ENCODE data around the gene TDRD9. TPM values are rescaled to one million over a fixed set of nuclear protein-coding genes. Genes with fewer than 3 reads are reported as not detected.

Gene TDRD9
- polyA plus RNA-seq, 4 donors, result 0.27 to 0.89 (median 0.45) TPM

- Histone ChIP-seq H3K27me3 (ENCODE audit: control insufficient read depth in 3 of 3, insufficient read depth in 3 of 3, low read length in 3 of 3) (no peaks in the 10 kb centered on the region), H3K4me1 (ENCODE audit: control insufficient read depth in 3 of 3, insufficient read depth in 2 of 3, low read depth in 1 of 3, low read length in 2 of 3) (peaks cover 0 to 8% (median 0%) of the 10 kb centered on the region in 3 donors), H3K9me3 (ENCODE audit: control insufficient read depth in 2 of 2, insufficient read depth in 1 of 2, low read depth in 1 of 2, low read length in 1 of 2) (no peaks in the 10 kb centered on the region), H3K4me3 (ENCODE audit: low read depth in 1 of 3, low read length in 3 of 3) (no peak overlapping the region), H3K27ac (ENCODE audit: low read depth in 1 of 3, low read length in 2 of 3) (no peak overlapping the region), H3K36me3 (ENCODE audit: control insufficient read depth in 3 of 3, insufficient read depth in 2 of 3, low read depth in 1 of 3, low read length in 3 of 3) (no peaks in the 10 kb centered on the region)
- FAIRE-seq (no peak), DNase-seq (no peak)
- 79 to 83% (median 83%) methylated on average over 23 to 25 of the region's 25 CpGs for WGBS, 3 donors
Observed at GRCh38 chr14:104096751-104097700, 168.8 kb downstream of the TDRD9 start.

DNA sequence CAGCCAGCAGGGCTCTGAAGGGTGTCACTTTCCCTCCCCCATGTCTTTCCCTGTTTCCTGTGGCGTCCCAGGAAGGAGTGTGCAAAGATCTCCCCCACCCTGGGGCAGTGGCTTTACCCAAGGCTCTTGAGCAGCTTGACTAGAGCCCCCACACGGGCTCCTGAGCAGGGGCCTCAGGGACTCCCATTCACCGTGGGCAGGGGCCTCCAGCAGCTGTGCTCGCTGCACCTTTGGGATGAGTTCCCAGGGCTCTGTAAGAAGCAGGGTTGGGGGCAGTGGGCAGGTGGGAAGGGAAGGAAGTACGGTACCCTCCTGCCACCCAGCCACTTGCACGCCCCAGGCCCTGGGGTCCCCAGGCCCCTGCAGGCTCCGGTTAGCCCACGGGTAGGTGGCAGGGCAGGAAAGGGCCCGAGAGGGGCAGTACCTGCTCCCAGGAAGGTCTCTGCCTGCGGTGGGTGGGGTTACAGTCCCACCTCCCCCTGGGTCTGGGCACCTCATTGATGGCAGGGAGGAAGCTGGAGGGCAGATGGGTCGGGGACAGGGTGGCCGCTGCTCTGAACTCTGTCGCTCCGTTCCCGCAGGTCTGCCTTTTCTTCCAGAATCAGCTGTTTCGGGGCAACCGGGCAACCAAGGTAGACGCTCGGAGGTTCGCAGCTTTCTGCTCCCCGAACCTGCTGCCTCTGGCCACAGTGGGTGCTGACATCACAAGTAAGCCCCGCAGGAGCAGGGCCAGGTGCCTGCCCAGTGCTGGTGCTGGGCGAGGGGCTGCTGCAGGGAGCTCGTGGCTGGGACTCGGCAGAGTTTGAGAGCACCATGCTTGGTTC, 170.2 kb downstream of the TDRD9 start:
- Histone ChIP-seq H3K9me3 (ENCODE audit: control insufficient read depth in 2 of 2, insufficient read depth in 1 of 2, low read depth in 1 of 2, low read length in 1 of 2) (no peaks in the 10 kb centered on the region), H3K36me3 (ENCODE audit: control insufficient read depth in 3 of 3, insufficient read depth in 2 of 3, low read depth in 1 of 3, low read length in 3 of 3) (no peaks in the 10 kb centered on the region), H3K4me1 (ENCODE audit: control insufficient read depth in 3 of 3, insufficient read depth in 2 of 3, low read depth in 1 of 3, low read length in 2 of 3) (peaks cover 0 to 8% (median 0%) of the 10 kb centered on the region in 3 donors), H3K27me3 (ENCODE audit: control insufficient read depth in 3 of 3, insufficient read depth in 3 of 3, low read length in 3 of 3) (no peaks in the 10 kb centered on the region), H3K4me3 (ENCODE audit: low read depth in 1 of 3, low read length in 3 of 3) (no peak overlapping the region), H3K27ac (ENCODE audit: low read depth in 1 of 3, low read length in 2 of 3) (no peak overlapping the region)
- DNase-seq, result no peak
- WGBS, 3 donors, result 86 to 90% (median 89%) methylated on average over 24 to 25 of the region's 25 CpGs
- FAIRE-seq, result no peak

GRCh38 chr14:104099096-104100041, 171.1 kb downstream of the TDRD9 start:
- 77 to 80% (median 79%) methylated on average over 25 to 26 of the region's 26 CpGs for WGBS, 3 donors
- no peak for FAIRE-seq
- Histone ChIP-seq H3K4me3 (ENCODE audit: low read depth in 1 of 3, low read length in 3 of 3) (no peak overlapping the region), H3K27me3 (ENCODE audit: control insufficient read depth in 3 of 3, insufficient read depth in 3 of 3, low read length in 3 of 3) (no peaks in the 10 kb centered on the region), H3K4me1 (ENCODE audit: control insufficient read depth in 3 of 3, insufficient read depth in 2 of 3, low read depth in 1 of 3, low read length in 2 of 3) (peaks cover 0 to 7% (median 0%) of the 10 kb centered on the region in 3 donors), H3K36me3 (ENCODE audit: control insufficient read depth in 3 of 3, insufficient read depth in 2 of 3, low read depth in 1 of 3, low read length in 3 of 3) (no peaks in the 10 kb centered on the region), H3K9me3 (ENCODE audit: control insufficient read depth in 2 of 2, insufficient read depth in 1 of 2, low read depth in 1 of 2, low read length in 1 of 2) (no peaks in the 10 kb centered on the region), H3K27ac (ENCODE audit: low read depth in 1 of 3, low read length in 2 of 3) (no peak overlapping the region)
- no peak for DNase-seq

DNA sequence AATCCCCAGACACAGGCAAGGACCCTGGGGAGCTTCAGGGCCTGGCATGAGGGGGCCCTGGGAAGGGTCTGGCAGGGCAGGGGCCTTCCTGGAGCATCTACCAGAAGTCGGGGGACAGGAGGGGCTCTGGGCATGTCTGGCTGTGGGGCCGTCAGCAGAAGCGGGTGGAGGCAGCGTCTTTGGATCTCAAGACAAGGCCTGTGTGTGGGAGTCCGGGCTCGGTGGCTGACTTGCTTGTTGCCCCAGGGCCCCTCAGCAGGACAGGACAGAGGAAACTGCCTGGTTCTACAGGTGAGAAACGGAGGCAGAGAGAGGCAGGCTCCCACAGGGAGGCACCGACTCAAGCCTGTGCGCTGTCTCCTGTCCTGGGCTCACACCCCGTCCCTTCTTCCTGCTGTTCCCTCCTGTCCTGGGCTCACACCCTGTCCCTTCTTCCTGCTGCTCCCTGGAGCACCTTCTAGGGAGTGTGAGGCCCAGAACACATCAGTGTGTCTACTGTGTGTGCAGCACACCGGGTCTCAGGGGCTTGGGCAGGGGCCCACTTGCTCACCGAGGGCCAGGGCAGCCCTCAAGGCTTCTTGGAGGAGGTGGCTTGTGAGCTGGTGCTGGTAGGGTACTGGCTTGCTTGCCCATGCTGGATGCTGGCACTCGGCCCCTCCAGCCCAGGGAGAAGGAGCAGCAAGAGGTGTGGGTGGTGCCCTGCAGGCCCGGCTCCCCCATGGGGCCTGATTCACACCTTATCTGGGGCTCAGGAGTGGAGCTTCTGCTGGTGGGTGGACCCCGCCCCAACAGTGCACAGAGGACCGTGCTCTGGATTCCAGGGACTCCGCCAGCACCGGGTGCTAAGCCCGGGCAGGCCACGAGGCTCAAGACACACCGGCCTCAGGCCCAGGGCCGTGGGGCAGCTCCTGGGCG, 172.2 kb downstream of the TDRD9 start:
- 53 to 75% (median 55%) methylated on average over 20 to 23 of the region's 23 CpGs for WGBS, 3 donors
- Histone ChIP-seq H3K4me1 (ENCODE audit: control insufficient read depth in 3 of 3, insufficient read depth in 2 of 3, low read depth in 1 of 3, low read length in 2 of 3) (peaks cover 0 to 5% (median 0%) of the 10 kb centered on the region in 3 donors), H3K27me3 (ENCODE audit: control insufficient read depth in 3 of 3, insufficient read depth in 3 of 3, low read length in 3 of 3) (no peaks in the 10 kb centered on the region), H3K4me3 (ENCODE audit: low read depth in 1 of 3, low read length in 3 of 3) (no peak overlapping the region), H3K36me3 (ENCODE audit: control insufficient read depth in 3 of 3, insufficient read depth in 2 of 3, low read depth in 1 of 3, low read length in 3 of 3) (no peaks in the 10 kb centered on the region), H3K9me3 (ENCODE audit: control insufficient read depth in 2 of 2, insufficient read depth in 1 of 2, low read depth in 1 of 2, low read length in 1 of 2) (no peaks in the 10 kb centered on the region), H3K27ac (ENCODE audit: low read depth in 1 of 3, low read length in 2 of 3) (no peak overlapping the region)
- no peak for DNase-seq
- no peak for FAIRE-seq

DNA sequence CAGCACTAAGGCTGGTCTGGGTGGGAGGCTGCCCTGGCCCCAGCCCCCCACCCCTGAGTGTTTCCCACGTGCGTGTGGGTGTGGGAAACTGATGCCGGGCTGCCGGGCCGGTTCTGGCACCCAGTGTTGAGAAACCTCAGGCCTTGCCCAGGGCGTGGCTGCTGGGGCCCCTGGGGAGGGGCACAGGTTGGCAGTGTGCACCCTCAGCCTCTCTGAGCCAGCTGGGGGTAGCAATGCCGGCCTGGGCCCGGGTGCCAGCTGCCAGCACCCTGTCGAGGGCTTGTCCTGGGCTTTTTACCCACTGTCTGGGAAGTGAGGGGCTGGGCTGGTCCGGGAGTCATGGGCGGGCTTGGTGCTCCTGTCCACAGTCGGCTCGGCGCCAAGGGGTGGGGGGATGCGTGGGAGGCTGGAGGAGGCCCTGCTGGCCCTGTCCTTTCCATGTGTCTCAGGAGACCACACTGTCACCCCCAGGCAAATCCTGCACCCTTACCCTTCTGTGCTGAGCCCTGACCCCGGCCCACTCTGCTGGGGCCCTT, 172.9 kb downstream of the TDRD9 start:
- 31 to 61% (median 40%) methylated on average over 13 to 16 of the region's 16 CpGs for WGBS, 3 donors
- H3K36me3 ChIP-seq (ENCODE audit: control insufficient read depth in 3 of 3, insufficient read depth in 2 of 3, low read depth in 1 of 3, low read length in 3 of 3), result no peaks in the 10 kb centered on the region
- no peak overlapping the region for H3K27ac ChIP-seq (ENCODE audit: low read depth in 1 of 3, low read length in 2 of 3)
- H3K27me3 ChIP-seq (ENCODE audit: control insufficient read depth in 3 of 3, insufficient read depth in 3 of 3, low read length in 3 of 3), result no peaks in the 10 kb centered on the region
- peak in 1 of 2 donors; percentile 47 for DNase-seq
- no peaks in the 10 kb centered on the region for H3K9me3 ChIP-seq (ENCODE audit: control insufficient read depth in 2 of 2, insufficient read depth in 1 of 2, low read depth in 1 of 2, low read length in 1 of 2)
- no peak overlapping the region for H3K4me3 ChIP-seq (ENCODE audit: low read depth in 1 of 3, low read length in 3 of 3)
- no peak for FAIRE-seq
- peaks cover 0 to 5% (median 0%) of the 10 kb centered on the region in 3 donors for H3K4me1 ChIP-seq (ENCODE audit: control insufficient read depth in 3 of 3, insufficient read depth in 2 of 3, low read depth in 1 of 3, low read length in 2 of 3)

- Histone ChIP-seq H3K27ac (ENCODE audit: low read depth in 1 of 3, low read length in 2 of 3) (no peak overlapping the region), H3K36me3 (ENCODE audit: control insufficient read depth in 3 of 3, insufficient read depth in 2 of 3, low read depth in 1 of 3, low read length in 3 of 3) (no peaks in the 10 kb centered on the region), H3K9me3 (ENCODE audit: control insufficient read depth in 2 of 2, insufficient read depth in 1 of 2, low read depth in 1 of 2, low read length in 1 of 2) (no peaks in the 10 kb centered on the region), H3K4me3 (ENCODE audit: low read depth in 1 of 3, low read length in 3 of 3) (no peak overlapping the region), H3K4me1 (ENCODE audit: control insufficient read depth in 3 of 3, insufficient read depth in 2 of 3, low read depth in 1 of 3, low read length in 2 of 3) (peaks cover 0 to 5% (median 0%) of the 10 kb centered on the region in 3 donors), H3K27me3 (ENCODE audit: control insufficient read depth in 3 of 3, insufficient read depth in 3 of 3, low read length in 3 of 3) (no peaks in the 10 kb centered on the region)
- DNase-seq, result no peak
- no peak for FAIRE-seq
- WGBS, 3 donors, result 64 to 82% (median 75%) methylated on average over 14 to 16 of the region's 16 CpGs
Observed at GRCh38 chr14:104101651-104102281, 173.5 kb downstream of the TDRD9 start.
